Measurements from ENCODE around the gene SP8.
"Not testable (repeated sequence)": the region's sequence is repeated elsewhere in the genome, so short reads cannot be mapped to it uniquely, and the experiment has no call there.

SP8 gene

DNA sequence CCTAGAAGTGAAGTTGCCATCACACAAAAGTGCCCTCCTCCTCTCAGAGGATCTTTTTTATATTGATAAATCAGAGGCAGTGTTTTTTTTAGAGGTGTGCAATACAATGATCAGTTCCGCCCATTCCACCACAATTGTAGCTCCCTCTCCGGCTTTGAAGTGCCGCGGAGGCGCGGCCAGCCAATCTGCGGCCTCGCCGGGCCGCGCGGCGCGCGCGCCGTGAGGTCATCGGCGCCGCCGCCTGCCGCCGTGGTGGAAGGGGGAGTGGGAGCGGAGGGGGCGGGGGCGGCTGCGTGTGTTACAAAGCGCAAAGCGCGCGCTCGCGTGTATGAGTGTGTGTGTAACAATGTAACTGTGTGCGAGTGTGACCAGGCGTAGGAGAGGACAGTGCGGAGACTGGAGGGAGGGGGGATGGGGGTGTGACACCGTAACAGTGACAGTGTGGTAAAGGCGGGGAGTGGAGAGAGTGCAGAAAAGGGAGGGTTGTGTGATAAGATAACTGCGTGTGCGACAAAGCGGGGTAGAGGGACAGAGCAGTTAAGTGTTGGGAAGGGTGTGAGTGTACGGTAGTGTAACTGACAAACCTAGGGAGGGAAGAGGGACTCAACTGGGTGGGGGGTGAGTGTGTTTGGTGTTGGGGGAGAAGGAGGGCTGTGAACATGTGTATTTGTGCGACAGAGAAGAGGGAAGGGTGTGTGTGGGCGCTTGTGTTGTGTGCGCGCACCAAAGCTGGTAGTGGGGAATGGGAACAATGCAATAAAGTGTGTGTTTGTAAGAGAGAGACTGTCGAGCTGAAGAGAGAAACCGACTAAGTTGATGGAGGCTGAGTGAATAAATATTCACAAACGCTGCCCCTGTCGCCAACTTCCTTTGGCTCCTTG lies at the start of gene SP8:
SP8 (minus strand) TSS at position 108 of the 881 bp plus-strand sequence; CDS start at position 20, 88 bp downstream.
- no peak for DNase-seq

DNA sequence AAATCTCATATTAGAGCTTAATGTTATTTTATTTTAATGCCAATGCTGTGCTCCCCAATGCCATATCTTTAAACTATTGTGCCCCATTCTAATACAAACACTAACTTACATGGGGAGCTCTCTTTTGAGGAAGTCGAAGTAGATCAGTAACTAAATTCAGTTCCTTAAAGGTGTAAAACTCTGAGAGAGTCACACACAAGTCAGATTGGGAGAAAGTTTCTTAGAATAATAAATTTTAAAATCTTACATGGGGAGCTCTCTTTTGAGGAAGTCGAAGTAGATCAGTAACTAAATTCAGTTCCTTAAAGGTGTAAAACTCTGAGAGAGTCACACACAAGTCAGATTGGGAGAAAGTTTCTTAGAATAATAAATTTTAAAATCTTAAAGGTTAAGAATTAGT lies 49.7 kb upstream of the SP8 start:
- DNase-seq = not testable (repeated sequence)

DNA sequence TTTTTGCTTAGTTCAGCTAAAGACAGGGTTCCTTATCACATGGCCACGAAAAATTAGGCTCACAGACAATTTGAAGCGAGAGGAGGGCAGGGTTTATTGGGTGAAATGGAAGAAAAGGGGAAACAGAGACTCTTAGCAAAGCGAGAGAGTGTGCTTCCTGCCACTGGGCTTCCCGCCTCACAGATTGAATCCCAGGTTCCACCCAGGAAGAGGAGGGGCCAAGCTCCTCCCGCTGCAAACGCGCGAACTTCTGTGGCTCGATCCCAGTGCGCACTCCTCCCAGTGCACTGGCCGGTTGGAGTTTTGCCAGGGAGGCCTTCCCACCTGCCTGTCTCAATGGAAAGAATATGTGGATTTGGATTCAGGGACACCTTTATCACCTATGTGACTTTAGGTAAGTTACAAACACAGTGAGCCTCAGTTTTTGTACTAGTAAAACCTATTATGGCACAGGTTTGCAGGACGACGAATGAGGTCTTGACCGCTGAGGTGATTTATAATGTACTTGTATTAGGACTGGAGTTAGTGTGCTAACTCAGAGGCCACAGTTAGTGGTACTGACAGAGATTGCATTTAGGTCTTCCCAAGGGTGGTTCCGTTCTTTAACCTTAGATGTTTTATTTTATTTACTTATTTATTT lies 48.5 kb upstream of the SP8 start:
- DNase-seq = no peak

DNA sequence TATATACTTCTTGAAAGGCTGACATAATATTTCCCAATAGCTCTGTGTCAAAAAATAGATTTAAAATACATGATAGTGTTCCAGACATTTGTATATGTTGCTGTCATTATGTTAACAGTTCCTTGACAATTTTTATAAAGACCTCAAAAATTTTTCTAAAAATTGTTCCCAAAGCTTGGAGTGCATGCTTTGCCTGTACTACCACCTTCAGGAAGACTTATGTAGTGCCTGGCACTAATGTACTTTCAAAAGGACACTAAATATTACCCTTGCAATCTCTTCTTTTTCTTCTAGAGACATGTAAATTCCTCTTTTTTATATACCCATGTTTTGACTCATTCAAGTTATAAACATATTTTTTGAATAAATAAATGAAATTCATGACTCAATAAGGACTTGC lies 48.0 kb upstream of the SP8 start:
- no peak for DNase-seq

DNA sequence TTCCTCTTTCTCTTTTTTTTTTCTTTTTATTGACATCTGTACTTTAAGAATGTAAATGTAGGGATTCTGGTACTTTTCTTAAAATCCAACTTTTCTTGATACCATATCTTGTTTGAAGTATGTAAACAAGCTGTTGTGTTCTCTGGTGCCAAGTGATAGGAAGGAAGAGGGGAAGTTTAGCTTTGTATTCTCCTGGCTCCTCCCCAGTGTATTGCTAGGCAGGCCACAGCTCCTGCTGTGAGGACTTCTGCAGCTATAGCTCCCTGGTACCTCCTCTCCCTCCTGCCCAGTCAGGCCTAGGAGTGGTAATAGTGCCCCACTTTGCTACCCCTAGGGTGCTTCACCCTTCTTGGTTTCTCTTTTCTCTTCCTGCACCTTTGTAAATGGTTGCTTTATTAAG lies 45.3 kb upstream of the SP8 start:
- no peak for DNase-seq

DNA sequence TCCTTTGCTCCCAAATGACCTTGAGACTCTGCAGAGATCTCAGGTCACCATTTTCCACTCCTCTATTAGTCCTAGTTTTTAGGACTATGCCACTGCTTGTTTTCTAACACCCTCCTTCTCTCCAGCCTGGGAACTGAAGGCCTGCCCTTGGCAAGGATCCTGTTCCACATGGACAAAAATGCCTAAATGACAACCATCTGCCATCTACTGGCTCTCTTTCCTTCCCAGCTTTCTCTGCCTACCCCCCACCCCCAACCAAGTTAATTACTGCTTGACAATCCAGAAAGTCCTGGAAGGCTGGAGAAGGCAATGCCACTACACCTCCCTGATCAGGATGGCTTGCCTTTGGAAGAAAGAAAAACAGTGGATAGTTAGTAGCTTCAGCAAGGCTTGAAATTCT lies 44.8 kb upstream of the SP8 start:
- DNase-seq = no peak

DNA sequence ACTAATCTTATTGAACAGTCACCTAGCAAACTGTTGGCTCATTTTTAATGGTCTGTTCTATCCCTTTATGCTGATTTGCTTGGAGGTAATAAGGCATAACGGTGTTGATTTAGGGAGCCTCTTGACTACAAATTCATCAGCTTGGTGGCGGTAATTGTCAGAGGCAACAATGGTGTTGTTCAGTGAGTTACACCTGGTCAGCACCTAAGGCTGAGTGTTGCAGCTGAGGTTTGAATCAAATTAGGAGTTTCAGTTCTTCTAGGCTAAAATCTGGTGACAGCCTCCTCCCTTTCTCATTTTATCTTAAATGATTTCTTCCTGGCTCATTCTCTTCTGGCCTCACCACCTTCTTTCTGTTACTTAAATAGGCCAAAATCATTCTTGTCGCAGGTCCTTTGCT lies 42.3 kb upstream of the SP8 start:
- DNase-seq = no peak

DNA sequence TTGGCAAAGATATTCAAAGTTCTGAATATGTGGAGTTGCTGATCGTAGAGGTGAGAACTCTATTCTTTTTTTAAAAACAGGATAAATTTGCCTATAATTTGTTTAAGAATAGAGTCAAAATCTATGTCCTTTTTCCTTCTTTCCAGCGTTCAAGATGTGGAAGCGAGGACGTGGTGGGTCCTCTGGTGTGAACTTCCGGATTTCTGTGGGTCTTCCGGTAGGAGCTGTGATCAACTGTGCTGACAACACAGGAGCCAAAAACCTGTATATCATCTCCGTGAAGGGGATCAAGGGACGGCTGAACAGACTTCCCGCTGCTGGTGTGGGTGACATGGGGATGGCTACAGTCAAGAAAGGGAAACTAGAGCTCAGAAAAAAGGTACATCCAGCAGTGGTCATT lies 40.5 kb upstream of the SP8 start:
- DNase-seq = no peak

DNA sequence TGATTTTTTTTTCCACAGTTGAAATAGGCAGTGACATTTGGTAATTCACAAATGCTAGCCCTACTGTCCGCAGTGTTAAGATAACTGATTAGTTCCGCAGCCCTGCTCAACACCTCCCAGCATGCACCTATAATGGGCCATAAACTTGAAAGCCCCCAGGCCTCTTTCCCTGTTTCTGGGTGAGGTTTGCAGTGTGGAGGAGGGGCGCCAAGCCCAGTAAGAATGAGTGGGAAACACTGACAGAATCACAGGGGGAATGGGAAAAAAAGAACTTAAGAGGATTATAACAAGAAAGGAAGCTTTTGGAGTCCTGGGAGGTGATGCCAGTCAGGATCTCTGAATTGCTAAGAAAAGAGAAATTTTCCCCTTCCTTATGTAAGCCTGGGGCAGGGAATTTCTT lies 39.6 kb upstream of the SP8 start:
- DNase-seq = no peak

DNA sequence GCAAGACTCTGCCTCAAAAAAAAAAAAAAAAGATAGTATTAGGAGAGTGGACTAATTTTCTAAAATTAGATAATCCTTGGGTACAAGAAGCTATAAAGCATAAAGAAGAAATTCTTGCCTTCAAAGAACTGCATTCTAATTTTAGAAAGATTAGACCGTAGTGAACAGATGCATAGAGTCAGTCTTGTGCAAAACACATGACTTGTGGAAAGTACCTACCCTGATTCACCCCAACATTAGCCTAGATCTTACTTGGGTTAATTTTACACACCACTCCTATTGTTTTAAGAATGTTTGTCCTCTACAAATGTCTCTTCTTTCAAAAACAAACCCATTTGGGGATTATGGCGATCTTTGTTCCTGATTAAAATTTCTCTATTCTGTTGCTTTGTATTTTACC lies 38.9 kb upstream of the SP8 start:
- DNase-seq = no peak

DNA sequence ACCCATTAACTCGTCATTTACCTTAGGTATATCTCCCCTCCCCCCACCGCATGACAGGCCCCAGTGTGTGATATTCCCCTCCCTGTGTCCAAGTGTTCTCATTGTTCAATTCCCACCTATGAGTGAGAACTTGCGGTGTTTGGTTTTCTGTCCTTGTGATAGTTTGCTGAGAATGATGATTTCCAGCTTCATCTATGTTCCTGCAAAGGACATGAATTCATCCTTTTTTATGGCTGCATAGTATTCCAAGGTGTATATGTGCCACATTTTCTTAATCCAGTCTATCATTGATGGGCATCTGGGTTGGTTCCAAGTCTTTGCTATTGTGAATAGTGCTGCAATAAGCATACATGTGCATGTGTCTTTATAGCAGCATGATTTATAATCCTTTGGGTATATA lies 34.7 kb upstream of the SP8 start:
- DNase-seq = not testable (repeated sequence)

DNA sequence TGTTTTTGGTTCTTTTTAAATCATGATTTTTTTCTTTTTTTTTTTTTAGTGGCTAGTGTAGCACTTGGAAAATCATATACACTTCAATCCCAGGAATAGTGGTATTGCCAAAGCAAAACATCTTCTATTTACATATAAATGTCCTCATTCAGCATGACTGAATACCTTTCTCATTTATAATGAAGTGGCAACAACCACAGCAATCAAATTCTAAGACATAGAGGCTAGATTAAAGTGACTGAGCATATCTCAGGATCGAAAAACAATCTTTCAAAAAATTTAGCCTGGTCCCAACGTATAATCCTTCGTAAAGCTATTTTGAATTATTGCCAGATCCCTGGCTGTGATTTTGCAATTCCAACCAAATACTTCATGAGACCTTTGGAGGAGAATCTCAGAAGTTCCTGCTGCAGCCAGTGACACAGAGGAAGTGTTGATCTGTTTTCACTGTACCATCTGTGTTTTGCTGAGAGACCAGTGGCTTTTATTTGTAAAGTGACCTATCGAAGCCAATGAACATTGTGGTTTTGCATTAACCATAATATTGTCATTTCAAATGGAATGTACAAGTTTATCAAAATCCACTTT lies 29.8 kb upstream of the SP8 start:
- DNase-seq = no peak

DNA sequence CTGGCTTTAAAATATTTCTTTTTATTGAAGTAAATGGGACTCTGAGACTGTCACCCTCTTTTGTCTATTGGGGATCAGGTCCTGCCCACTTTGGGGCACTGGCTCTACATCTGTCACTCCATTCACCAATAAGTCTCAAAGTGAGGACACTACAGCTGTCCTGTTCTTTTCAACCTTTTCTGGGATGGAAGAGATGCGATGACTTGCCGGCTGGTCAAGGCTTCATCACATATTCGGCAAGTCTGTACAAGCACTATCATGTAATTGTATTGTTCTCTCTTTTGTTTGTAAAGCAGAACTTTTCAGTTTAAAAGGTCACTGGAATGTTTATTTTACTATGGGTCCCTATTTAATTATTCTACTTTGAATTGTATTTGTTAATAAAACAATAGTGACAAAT lies 17.7 kb upstream of the SP8 start:
- no peak for DNase-seq

DNA sequence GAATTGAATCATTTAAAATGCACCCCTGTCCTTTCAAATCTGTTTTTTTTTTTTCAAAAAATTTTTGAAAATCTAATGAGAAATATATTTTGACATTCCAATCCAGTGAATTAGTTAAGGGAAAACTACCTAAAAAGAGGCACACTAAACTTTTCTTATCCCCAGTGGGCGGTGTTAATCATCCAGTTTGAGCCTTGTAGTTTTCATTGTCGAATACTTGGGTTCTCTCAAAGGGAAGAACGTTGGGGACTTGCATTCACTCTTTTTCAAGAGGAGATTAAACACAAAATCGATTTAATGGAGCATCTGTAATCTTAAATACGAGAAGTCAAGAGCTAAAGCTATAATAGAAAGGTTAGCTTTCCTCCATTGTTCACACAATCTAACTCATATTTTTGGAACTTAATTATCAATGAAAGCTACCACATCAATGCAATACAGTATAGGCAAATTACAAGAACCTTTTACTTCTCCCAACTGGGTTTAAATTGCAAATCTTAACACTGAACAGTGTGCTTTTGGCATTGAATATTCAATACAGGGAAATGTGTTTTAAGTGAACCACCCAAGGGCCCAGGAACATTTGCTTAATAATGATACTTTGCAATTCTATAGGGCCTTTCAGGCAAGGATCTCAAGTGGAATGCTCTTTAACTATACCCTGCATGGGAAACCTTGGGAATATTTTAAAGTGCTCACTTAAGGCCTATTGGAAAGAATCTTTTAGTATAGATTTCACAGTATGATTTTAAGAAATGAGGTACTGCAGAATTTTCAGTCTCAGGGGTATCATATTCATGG lies 13.1 kb upstream of the SP8 start:
- no peak for DNase-seq

DNA sequence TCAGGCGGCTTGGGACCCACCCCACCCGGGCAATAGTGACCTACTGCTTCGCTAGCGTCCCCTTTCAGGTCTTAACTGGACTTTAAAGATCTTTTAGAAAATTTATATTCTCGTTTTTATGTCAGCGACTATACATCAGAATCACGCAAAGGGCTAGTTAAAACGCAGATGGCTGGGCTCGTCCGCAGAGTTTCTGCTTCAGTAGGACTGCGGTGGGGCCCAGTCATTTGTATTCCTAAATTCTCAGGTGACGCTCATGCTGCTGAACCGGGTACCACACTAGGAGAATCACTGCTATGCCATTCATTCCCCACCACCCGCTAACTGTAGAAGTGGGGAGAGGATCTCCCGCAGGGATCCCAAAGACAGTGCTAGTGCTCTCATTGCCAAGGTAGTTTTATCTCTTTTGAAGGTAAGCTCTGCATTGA lies 12.0 kb upstream of the SP8 start:
- no peak for DNase-seq

DNA sequence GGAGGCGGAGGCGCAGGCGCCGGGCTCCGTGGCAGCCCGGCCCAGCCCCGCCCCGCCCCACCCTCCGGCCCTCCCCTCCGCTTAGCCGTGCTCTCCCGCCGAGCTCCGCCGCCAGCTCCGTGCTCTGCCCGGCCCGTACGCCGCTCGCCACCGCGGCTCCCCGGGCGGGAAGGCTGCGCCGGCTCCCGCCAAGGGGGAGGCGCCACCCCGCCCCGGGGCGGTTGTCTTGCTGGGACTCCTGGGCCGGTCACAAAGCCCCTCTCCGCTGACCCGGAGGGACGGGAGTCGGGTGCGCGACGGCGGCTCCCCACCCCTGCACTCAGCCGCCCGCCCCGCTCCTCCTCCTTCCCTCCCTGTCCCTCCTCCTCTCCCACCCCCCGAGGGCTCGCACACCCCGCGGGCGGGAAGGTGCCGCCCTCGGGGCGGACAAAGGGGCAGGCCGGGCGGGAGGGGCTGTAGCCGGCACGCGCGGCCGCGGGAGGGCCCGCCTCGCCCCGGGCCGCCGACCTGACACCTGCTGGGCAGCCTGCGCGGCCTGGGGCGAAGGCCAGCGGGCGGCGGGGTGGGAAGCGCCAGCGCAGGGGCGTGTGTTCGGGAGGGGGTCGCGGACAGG lies 11.5 kb upstream of the SP8 start:
- DNase-seq = no peak

DNA sequence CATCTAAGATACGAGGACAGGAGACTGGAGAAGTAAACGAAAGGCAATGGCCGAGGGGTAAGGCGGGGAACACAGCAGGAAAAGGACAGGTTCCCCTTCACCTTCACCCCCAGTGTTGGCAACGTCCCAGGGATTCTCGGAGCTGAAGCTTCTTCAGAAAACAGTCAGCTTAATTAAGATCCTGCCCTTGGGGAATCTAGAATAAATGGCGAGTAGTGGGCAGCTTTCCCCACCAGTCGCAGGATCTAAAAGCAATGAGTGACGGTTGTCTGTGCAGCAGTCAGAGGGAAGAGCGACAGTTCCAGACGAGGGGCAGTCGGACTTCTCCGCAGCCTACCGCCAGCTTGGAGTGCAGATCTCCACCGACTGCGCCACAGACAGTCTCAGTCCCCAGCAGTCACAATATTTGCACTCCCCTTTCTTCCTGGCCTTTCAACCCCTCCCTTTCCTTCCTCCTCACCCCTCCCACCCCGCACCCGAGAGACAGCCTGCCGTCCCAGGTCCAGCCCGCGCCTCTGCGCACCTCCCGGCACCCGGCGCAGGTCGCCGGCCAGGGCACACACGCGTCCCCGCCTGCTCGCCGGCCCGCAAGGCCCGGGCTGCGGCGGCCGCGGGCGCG lies 10.9 kb upstream of the SP8 start:
- no peak for DNase-seq

DNA sequence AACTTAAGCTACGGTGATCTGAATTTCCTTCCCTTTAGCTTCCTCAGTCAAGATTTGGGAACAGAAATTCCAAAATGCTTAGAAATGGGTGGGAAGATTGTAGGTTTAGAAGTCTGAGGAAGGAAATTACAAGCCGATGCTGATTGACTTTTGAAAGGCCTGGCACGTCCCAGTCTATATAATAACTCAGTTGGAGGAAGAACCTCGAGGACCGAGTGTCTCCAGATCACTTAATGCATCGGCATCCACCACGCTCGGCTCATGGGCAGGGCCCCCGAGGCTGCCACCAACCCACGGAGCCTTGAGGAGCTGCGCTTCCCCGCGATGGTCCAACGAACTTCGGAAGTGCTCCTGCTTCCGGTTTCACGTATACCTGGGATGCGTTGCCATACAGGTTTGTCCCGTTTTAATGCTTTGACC lies 10.4 kb upstream of the SP8 start:
- DNase-seq = no peak

DNA sequence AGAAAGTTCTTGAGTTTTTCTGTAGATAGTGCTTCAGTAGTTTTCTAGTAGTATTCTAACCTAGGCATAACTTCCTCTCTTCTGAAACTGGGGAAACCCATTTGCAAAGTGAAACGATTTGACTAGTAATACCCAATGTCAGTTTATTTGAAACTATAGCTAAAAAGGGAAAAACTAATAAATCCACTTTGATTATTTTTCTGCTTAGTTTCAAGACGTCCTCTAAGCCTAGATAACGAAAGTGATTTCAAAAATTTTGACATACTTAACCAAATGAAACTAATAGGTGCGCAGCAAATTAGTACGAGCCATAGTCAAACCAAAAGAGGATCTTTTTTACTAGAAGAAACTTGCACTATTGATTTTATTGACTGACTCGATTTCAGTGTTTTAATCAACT lies 9.8 kb upstream of the SP8 start:
- no peak for DNase-seq

DNA sequence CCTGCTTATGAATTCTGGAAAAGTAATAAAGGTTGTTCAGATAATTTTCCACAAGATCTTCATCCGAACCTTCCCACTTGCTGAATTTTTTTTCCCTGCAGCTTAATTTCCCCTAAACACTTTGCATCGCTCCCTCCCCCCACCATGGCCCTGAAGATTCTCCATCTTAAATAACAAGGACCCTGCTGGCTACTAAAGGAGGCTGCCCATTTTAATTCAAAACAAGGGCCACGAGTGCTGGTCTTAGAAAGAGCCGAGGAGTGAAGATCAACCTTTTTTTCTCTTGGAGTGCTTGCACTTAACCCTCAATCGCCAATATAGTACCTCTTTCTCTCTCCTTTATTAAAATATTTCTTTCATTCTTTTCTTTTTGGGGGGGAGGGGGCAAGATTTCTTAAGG lies 9.2 kb upstream of the SP8 start:
- DNase-seq = no peak

DNA sequence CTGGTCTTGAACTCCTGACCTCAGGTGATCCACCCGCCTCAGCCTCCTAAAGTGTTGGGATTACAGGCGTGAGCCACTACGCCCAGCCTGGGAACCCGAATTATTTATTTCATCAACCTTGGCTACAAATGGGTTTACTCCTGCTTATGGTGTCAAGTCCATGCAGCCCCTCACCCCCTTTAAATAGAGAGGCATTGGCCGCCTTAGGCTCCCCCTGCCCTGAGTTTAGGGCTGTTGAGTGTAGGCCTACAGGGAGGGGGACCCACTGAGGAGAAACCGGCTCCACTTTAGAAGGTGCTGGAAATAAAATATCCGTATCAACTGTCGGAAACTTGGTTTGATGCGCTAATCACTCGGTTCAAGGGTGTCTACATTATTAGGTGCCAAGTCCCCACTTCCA lies 8.7 kb upstream of the SP8 start:
- no peak for DNase-seq

DNA sequence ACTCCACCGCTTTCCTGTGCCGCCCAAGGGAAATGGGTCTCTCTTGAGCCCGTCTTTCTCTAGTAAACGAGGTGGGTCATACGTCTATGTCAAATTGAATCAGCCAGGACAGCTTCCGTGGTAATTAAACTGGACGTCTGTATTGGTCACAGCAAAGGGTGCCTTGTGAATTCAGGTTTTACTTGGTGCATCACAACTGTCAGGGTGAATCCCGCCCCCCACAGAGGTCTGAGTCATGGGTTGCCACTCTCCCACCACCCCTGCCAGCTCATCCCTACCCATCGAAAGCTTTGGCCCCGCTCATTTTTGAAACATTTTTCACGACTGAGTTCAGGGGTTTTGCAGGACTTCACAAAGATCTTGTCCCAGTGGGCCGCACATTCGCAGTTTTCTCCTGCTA lies 8.0 kb upstream of the SP8 start:
- no peak for DNase-seq

All from CD4-positive, alpha-beta T cell treated with Interleukin-17A for 4 hours (primary cell).